Stimulated activated CD8-positive, alpha-beta memory T cell treated with anti-CD3 and anti-CD28 coated beads, Interleukin-4, amount 100 ng/mL, for 48 hours (primary cell): ENCODE results near the gene RAB39B.
"Not testable (repeated sequence)": the region's sequence is repeated elsewhere in the genome, so short reads cannot be mapped to it uniquely, and the experiment has no call there.

Experiments used
- DNase-seq: peaks from one replicate; pipeline ENCODE4 v3.0.0-alpha.2; 2020

RAB39B gene

GRCh38 chrX:155263854-155264628 is at the start of gene RAB39B:
Gene RAB39B (minus strand): TSS chrX:155264491. CDS start chrX:155264288, 203 bp downstream.
- peak; percentile 77 for DNase-seq

GRCh38 chrX:155313766-155314165 is 49.5 kb upstream of the RAB39B start:
- no peak for DNase-seq

- DNase-seq, result no peak
Observed at GRCh38 chrX:155293771-155294170, 29.5 kb upstream of the RAB39B start.

- no peak for DNase-seq
Observed at GRCh38 chrX:155279873-155280272, 15.6 kb upstream of the RAB39B start.

- no peak for DNase-seq
Observed at GRCh38 chrX:155270969-155271368, 6.7 kb upstream of the RAB39B start.

- not testable (repeated sequence) for DNase-seq
Observed at GRCh38 chrX:155267995-155268394, 3.7 kb upstream of the RAB39B start.

GRCh38 chrX:155266439-155266838 is 2.1 kb upstream of the RAB39B start:
- DNase-seq, result no peak

- DNase-seq, result no peak
Observed at GRCh38 chrX:155262970-155263754, 1.1 kb downstream of the RAB39B start.

- DNase-seq, result no peak
Observed at GRCh38 chrX:155259752-155260151, 4.5 kb downstream of the RAB39B start.

- no peak for DNase-seq
Observed at GRCh38 chrX:155251391-155251790, 12.9 kb downstream of the RAB39B start.

GRCh38 chrX:155247497-155247896 is 16.8 kb downstream of the RAB39B start:
- DNase-seq, result no peak

- DNase-seq, result no peak
Observed at GRCh38 chrX:155246748-155247147, 17.5 kb downstream of the RAB39B start.

GRCh38 chrX:155242300-155242699 is 22.0 kb downstream of the RAB39B start:
- DNase-seq, result no peak

- DNase-seq, result no peak
Observed at GRCh38 chrX:155237719-155238118, 26.6 kb downstream of the RAB39B start.

- DNase-seq, result no peak
Observed at GRCh38 chrX:155235891-155236290, 28.4 kb downstream of the RAB39B start.

- no peak for DNase-seq
Observed at GRCh38 chrX:155231163-155231562, 33.1 kb downstream of the RAB39B start.

- DNase-seq, result no peak
Observed at GRCh38 chrX:155225774-155226173, 38.5 kb downstream of the RAB39B start.

- not testable (repeated sequence) for DNase-seq
Observed at GRCh38 chrX:155223746-155224145, 40.5 kb downstream of the RAB39B start.

- no peak for DNase-seq
Observed at GRCh38 chrX:155221351-155221750, 42.9 kb downstream of the RAB39B start.

- DNase-seq, result no peak
Observed at GRCh38 chrX:155218777-155219176, 45.5 kb downstream of the RAB39B start.

- DNase-seq, result peak; percentile 22
Observed at GRCh38 chrX:155216940-155217440, 47.3 kb downstream of the RAB39B start.

GRCh38 chrX:155216179-155216939 is 47.9 kb downstream of the RAB39B start, which contains the start of gene VBP1:
Gene VBP1 (plus strand): TSS chrX:155216460. CDS start chrX:155216483, 23 bp downstream.
- DNase-seq, result peak; percentile 85
